NCI-H2081 treated with DMSO at 0.1 percent for 48 hours (cell line): Measurements from ENCODE around the gene SETD2.

Experiments used
- DNase-seq: peaks from one replicate; lab custom pipeline; 2025; lab: John Stamatoyannopoulos, UW

Gene SETD2

DNA sequence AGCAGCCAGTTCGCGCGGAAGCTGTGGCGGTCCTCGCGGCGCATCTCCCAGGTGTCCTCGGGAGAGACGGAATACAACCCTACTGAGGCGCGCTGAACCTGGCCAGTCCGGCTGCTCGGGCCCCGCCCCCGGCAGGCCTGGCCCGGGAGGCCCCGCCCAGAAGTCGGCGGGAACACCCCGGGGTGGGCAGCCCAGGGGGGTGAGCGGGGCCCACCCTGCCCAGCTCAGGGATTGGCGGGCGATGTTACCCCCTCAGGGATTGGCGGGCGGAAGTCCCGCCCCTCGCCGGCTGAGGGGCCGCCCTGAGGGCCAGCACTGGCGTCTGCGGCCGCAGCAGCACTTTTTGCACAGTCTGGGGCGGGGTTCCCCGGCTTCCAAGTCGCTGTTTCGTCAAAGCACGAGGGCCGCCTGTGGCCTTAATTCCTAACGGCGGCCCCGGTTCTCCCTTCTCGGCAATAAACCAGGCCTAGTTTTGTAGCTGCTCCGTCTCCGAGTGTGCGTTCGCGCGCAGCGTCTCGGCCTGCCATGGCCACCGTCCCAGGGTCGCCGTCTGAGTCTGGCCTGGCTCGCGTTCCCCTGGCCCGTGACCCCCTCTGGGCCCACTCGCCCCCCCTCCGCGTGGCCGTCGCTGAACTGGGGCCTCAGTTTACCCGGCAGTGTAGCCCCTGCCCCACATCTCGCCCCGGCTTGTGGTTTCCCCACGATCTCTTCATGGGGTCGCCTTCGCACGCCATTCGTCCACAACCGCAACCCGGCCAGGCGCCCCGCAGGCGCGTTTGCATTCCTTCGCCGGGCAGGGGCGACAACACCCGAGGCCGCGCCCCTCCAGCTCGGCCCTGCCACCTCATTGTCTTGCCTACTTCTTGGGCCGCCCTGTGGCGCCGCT lies 154.4 kb downstream of the SETD2 start:
- no peak for DNase-seq

DNA sequence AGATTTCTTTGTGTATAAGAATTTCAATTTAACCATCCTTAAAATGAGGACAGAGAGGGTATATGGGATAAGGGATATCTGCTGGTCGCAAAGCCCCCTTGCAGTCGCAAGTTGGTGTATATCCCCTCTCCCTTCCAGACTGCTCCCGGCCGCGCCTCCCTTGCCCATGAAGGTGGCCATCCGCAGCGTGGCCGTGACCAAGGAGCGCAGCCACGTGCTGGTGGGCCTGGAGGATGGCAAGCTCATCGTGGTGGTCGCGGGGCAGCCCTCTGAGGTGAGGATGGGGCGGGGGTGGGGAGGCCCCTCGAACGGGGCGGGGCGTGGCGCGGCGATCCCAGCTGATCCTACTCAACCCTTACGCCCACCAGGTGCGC lies 155.1 kb downstream of the SETD2 start:
- no peak for DNase-seq

DNA sequence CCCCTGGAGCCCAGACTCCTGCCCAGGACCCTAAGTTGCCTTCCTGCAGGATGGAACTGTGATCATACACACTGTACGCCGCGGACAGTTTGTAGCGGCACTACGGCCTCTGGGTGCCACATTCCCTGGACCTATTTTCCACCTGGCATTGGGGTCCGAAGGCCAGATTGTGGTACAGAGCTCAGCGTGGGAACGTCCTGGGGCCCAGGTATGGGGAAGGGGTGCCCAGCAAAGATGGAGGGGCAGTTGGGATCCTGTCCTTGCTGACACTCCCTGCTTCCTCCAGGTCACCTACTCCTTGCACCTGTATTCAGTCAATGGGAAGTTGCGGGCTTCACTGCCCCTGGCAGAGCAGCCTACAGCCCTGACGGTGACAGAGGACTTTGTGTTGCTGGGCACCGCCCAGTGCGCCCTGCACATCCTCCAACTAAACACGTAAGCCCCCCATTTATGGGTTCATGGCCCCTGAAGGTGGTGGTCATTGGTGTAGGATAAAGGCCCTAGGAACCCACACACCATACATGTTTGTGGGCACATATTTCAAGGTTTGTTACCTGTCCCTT lies 155.6 kb downstream of the SETD2 start:
- no peak for DNase-seq

DNA sequence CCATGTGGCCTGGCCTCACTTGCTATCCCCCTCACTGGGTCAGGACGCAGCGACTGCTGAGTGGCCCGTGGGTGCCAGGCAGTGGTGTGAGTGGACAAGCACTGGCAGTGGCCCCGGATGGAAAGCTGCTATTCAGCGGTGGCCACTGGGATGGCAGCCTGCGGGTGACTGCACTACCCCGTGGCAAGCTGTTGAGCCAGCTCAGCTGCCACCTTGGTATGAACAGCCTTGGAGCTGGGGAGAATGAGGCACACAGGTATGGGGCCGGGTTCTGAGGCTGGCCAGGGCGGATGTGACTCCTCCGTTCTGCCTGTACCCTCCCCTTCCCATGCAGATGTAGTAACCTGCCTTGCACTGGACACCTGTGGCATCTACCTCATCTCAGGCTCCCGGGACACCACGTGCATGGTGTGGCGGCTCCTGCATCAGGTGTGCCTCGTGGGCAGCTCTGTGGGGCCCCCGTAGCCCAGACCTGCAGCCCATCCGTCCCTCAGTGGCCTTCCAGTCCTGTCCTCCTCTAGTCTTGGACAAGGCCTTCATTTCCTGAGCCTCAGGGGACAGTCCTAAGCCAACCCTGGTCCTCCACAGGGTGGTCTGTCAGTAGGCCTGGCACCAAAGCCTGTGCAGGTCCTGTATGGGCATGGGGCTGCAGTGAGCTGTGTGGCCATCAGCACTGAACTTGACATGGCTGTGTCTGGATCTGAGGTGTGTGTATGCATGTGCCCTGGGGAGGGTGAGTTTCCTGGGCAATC lies 156.3 kb downstream of the SETD2 start:
- no peak for DNase-seq

DNA sequence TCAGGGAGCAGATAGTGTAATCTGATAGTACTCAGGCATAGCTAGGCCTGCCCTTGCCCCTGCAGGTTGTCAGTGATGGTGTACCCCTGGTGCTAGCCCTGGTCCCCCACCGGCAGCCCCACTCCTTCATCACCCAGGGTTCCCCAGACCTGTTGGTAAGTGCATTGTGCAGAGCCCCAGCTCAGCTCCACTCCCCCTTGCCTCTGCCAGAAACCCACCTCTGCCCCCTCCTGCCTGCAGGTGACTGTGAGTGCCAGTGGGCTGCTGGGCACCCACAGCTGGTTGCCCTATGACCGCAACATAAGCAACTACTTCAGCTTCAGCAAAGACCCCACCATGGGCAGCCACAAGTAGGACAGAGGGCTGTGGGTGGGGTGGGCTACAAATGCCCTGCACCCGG lies 156.9 kb downstream of the SETD2 start:
- no peak for DNase-seq

DNA sequence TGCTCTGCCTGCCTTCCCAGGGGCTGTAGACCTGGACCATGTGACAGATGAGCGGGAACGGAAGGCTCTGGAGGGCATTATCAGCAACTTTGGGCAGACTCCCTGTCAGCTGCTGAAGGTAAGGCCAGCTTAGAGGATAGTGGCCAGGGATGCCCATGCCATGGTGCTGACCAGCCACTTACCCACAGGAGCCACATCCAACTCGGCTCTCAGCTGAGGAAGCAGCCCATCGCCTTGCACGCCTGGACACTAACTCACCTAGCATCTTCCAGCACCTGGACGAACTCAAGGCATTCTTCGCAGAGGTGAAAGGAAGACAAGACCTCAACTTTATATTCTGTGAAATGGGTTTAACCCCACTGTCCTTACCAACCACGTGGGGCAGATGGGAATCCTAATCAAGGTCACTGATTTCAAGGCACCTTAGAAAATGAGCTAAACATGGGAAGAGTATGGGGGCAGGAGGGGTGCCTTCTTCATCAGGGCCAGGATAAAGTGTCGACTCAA lies 157.7 kb downstream of the SETD2 start:
- no peak for DNase-seq

DNA sequence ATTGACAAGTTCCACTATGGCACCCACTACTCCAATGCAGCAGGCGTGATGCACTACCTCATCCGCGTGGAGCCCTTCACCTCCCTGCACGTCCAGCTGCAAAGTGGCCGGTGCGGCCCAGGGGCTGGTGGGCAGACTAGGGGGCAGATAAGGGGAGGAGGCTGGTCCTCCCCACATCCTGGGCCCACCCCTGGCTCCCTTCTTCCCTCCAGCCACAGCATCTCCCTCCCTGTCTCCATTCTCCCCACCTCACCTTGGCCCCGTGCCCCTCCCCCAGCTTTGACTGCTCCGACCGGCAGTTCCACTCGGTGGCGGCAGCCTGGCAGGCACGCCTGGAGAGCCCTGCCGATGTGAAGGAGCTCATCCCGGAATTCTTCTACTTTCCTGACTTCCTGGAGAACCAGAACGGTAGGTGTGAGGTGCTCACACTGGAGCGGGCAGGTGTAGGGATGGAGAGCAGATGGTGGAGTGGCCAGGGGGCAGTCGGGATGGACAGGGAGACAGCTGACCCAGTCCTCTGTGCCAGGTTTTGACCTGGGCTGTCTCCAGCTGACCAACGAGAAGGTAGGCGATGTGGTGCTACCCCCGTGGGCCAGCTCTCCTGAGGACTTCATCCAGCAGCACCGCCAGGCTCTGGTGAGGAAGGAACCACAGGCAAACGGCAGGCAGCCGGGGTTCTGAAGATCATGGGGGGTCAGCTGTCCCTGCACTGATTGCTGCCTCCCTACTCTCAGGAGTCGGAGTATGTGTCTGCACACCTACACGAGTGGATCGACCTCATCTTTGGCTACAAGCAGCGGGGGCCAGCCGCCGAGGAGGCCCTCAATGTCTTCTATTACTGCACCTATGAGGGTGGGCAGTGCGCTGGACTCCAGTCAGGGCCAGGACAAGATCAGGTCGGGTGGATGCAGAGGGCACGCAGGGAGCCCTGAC lies 158.4 kb downstream of the SETD2 start:
- no peak for DNase-seq

DNA sequence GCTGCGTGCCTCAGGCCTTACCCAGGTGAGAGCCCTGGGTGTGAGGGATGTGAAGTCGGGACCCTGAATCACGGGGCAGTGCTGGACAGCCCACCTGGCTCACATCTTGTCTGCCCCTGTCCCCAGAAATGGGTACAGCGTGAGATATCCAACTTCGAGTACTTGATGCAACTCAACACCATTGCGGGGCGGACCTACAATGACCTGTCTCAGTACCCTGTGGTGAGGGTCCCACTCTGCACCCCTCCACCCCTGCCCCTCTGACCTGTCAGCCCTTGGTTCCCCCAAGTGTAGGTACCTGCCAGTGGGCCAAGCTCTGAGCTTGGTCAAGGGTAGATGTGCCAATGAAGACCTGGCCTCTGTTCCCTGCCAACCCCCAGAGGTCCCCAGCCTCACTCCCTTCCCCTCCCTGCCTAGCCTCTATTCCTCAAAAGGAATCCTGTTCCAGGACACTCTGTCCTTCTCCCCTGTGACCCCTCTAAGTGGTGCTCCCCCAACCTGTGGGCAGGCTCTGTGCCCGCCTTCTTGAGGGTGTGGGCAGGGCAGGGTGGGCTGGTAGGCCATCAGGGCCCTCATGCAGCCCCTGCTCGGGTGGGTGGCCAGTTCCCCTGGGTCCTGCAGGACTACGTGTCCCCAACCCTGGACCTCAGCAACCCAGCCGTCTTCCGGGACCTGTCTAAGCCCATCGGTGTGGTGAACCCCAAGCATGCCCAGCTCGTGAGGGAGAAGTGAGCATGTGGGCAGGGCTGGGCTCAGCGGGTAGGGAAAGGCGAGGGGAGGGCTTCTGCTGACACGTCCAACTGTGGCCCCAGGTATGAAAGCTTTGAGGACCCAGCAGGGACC lies 159.3 kb downstream of the SETD2 start:
- no peak for DNase-seq

DNA sequence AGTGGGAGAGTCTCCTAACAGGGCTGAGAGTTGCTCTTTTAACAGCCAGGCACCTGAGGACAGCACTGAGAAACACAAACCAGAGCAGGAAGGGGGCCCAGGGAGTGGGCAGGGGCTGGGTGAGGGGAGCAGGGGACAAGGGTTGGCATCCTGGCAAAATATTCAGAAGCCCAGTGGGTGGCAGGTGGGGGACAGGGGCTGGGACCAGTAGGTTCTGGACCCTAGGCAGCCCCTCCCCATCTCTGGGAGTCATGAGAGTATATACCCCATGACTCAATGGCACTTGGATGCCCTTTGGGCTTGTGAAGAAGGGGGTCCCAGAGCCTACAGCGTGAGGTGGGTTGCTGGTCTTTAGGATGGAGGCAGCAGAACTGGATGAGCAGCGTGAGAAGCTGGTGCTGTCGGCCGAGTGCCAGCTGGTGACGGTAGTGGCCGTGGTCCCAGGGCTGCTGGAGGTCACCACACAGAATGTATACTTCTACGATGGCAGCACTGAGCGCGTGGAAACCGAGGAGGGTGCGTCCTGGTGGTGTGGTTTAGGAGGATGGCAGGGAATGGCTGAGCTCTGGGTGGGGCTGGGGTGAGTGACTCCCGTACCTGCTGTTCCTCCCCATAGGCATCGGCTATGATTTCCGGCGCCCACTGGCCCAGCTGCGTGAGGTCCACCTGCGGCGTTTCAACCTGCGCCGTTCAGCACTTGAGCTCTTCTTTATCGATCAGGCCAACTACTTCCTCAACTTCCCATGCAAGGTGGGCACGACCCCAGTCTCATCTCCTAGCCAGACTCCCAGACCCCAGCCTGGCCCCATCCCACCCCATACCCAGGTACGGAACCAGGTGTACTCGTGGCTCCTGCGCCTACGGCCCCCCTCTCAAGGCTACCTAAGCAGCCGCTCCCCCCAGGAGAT lies 160.2 kb downstream of the SETD2 start:
- no peak for DNase-seq

DNA sequence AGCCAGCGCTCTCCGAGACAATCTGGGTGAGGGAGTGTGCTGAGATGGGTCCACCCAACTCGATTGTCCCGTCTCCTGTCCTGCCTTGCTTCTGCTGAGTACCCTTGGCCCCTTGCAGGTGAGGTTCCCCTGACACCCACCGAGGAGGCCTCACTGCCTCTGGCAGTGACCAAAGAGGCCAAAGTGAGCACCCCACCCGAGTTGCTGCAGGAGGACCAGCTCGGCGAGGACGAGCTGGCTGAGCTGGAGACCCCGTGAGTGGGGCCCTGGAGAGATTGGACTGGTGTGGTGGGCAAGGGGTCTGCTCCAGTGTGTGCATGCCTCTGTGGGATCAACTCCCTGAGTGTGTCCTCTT lies 160.9 kb downstream of the SETD2 start:
- no peak for DNase-seq

DNA sequence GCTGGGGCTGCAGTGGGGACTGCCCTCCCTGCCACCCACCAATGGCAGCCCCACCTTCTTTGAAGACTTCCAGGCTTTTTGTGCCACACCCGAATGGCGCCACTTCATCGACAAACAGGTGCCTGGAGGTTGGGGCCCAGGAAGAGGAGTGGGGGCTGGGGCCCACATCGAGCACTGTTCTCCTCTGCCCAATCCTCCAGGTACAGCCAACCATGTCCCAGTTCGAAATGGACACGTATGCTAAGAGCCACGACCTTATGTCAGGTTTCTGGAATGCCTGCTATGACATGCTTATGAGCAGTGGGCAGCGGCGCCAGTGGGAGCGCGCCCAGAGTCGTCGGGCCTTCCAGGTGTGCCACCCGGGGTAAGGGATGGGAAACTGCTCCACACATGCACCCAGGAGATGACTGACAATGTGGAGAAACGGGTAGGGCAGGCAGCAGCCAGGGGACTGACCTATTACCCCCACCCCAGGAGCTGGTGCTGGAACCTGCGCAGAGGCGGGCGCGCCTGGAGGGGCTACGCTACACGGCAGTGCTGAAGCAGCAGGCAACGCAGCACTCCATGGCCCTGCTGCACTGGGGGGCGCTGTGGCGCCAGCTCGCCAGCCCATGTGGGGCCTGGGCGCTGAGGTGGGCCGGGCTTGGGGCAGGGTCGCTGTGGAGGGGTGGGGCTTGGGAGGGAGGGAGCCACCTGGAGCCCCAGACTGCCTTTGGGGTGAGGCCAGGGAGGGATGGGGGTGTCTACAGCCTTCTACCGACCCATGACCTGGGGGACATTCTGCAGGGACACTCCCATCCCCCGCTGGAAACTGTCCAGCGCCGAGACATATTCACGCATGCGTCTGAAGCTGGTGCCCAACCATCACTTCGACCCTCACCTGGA lies 161.5 kb downstream of the SETD2 start:
- no peak for DNase-seq

DNA sequence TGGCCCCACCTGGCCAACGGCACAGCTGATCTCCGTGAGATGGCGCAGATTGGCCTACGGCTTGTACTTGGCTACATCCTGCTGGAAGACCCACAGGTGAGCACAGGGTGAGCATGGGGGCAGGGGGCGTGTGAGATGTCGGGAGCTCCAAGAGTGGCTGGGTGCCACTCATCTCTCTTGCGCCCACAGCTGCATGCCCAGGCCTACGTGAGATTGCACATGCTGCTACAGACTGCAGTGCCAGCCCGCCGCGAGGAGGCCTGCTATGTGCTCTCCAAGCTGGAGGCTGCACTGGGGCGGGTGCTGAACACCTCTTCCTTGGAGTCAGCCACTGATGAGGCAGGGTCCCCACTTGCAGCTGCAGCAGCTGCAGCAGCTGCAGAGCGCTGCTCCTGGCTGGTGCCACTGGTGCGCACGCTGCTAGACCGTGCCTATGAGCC lies 162.2 kb downstream of the SETD2 start:
- no peak for DNase-seq

DNA sequence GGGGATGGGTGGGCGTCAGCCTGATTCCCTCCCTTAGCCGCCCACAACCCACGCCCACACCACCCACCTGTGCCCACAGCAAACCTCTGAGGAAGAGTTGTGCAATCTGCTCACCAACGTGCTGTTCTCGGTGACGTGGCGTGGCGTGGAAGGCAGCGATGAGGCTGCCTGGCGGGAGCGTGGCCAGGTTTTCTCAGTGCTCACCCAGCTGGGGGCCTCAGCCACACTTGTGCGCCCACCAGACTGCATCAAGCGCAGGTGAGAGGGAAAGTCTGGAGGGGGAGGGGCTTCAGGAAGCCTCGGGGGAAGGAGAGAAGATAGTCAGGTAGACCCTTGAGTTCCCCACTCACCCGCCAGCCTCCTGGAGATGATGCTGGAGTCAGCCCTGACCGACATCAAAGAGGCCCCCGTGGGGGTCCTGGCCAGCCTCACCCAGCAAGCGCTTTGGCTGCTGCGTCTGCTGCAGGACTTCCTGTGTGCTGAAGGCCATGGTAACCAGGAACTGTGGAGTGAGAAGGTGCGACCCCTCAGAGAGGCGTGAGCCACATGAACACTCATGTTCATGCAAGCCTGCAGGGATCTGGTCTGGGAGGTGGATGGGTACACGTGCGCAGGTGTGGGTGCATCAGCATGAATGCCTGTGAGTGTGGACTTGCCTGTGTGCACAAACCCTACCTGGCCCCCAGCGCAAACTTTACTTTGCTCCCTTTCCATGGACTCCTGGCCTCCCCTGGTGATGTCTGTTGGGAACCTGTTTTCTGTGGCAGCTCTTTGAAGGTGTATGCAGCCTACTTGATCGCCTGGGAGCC lies 162.8 kb downstream of the SETD2 start:
- no peak for DNase-seq

DNA sequence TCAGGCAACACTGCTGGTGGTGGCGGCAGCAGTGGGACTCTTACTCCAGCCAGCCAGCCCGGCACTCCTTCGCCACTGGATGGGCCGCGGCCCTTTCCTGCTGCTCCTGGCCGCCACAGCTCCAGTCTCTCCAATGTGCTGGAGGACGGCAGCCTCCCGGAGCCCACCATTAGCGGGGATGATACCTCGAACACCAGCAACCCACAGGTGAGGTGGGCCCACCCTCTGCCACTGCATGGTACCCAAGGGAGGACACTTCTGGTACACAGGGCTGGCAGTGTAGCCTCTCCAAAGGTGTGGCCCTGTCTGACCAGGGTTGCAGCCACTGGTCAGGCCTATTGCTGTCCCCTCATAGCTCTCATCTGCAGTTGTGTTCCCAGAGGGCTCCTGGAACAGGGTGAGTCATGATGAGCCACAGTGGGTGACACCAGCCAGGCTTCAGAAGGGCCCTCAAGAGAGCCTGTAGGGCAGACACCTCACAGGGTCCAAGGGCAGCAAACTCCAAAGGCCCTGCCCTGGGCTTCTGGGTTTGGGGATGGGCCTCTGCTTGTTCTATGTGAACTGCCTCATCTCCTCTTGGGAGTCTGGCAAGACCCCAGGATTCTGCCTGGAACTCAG lies 163.6 kb downstream of the SETD2 start:
- DNase-seq, result no peak

DNA sequence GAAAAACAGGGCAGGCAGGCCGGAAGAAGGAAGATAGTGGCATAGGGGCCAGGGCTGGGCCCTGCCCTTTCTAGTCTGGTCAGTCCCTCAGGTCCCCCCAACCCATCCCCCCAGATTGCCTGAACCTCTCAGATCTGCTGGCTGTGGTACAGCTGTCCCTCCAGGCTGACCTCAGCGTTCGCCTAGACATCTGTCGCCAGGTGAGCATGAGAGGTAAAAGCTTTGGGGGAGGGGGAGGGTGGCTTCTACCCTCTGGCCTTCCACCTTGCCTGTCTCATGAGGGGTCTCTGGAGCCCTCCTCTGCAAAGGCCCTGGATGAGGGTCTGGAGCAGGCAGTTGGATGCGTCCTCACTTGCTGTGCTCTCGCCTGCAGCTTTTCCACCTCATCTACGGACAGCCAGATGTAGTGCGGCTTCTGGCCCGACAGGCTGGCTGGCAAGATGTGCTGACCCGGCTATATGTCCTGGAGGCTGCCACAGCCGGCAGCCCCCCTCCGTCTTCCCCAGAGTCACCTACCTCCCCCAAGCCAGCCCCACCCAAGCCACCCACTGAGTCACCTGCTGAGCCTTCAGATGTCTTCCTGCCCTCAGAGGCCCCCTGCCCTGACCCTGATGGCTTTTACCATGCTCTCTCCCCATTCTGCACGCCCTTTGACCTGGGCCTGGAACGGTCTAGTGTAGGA lies 164.3 kb downstream of the SETD2 start:
- no peak for DNase-seq

DNA sequence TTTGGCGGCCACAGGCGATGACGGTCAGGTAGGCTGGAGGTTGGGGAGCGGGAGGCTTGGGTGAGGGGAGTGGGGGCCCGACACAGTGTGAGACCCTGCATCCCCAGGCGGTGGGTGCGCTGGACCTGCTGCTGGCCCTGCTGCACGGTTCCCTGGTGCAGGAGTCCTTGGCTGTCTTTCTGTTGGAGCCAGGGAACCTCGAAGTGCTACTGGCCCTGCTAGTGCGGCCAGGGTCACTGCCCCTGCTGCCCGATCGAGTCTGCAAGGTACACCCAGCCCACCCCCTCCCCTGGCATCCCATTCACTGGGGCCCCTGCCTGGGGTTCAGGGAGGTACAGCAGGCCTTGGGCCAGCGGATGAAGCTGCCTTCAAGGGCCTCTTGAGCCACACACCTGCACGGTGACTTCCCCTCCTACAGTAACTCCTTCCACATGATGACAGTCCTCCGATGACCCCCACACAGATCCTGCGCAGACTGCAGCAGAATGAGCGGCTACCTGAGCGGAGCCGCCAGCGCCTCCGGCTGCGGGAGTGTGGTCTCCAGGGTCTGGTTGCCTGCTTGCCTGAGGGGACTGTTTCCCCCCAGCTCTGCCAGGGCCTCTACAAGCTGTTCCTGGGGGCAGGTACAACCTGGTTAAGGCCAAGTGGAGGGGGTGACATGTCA lies 164.9 kb downstream of the SETD2 start:
- DNase-seq, result no peak
